Loucy (cell line): Measurements from ENCODE around the gene DXO.

ENCODE experiments used
- H2AFZ ChIP-seq: fragments of 200-600 bp; sonication (generic); 2 replicates; pipeline ENCODE4 v1.6.0; 2016; ENCODE audit warnings: antibody characterized with exemption, mild to moderate bottlenecking, low read length, moderate library complexity
- H3F3A ChIP-seq: fragments of 200-600 bp; 2 replicates; pipeline ENCODE4 v1.6.0; 2016; ENCODE audit warnings: antibody characterized with exemption, low read depth, mild to moderate bottlenecking
- H3K27me3 ChIP-seq: fragments of 200-600 bp; sonication (generic); 2 replicates; pipeline ENCODE4 v1.6.1; 2014; ENCODE audit warnings: low read length, mild to moderate bottlenecking; ENCODE audit not compliant: insufficient read depth, poor library complexity, severe bottlenecking
- H3K36me3 ChIP-seq: fragments of 200-600 bp; sonication (generic); 2 replicates; pipeline ENCODE4 v1.6.1; 2016; ENCODE audit warnings: low read length; ENCODE audit not compliant: insufficient read depth
- H3K4me1 ChIP-seq: fragments of 200-600 bp; sonication (generic); 2 replicates; pipeline ENCODE4 v1.5.1; 2014; ENCODE audit warnings: low read length, mild to moderate bottlenecking; ENCODE audit not compliant: insufficient read depth, poor library complexity, severe bottlenecking
- H3K4me2 ChIP-seq: fragments of 200-600 bp; sonication (generic); 2 replicates; pipeline ENCODE4 v1.6.0; 2014; ENCODE audit warnings: antibody characterized with exemption, low read length, low read depth, mild to moderate bottlenecking; ENCODE audit not compliant: poor library complexity, severe bottlenecking
- H3K4me3 ChIP-seq: fragments of 200-600 bp; sonication (generic); 2 replicates; pipeline ENCODE4 v1.5.1; 2014; ENCODE audit warnings: low read length, mild to moderate bottlenecking, mixed read lengths; ENCODE audit not compliant: poor library complexity, severe bottlenecking
- H3K79me2 ChIP-seq: fragments of 200-600 bp; sonication (generic); 2 replicates; pipeline ENCODE4 v1.6.1; 2014; ENCODE audit warnings: low read length; ENCODE audit not compliant: insufficient read depth
- H3K9ac ChIP-seq: fragments of 200-600 bp; sonication (generic); 2 replicates; pipeline ENCODE4 v1.6.0; 2014; ENCODE audit warnings: mild to moderate bottlenecking, low read depth, low read length, moderate library complexity; ENCODE audit not compliant: poor library complexity, severe bottlenecking
- H3K9me2 ChIP-seq: fragments of 200-600 bp; sonication (generic); replicated peaks from 2 replicates; pipeline ENCODE4 v1.6.1; 2016; ENCODE audit warnings: low read depth, low read length, mixed read lengths
- H3K9me3 ChIP-seq: fragments of 200-600 bp; sonication (generic); 2 replicates; pipeline ENCODE4 v1.6.1; 2014; ENCODE audit warnings: mild to moderate bottlenecking, antibody characterized with exemption, low read length, low read depth; ENCODE audit not compliant: insufficient read depth
- H4K20me1 ChIP-seq: fragments of 200-600 bp; sonication (generic); 2 replicates; pipeline ENCODE4 v1.6.0; 2014; ENCODE audit warnings: antibody characterized with exemption, low read length, mild to moderate bottlenecking; ENCODE audit not compliant: insufficient read depth, poor library complexity, severe bottlenecking
- EZH2phosphoT487 ChIP-seq: fragments of 200-600 bp; IDR thresholded peaks from 2 replicates; pipeline ENCODE4 v1.6.1; 2018; ENCODE audit warnings: antibody characterized with exemption, mild to moderate bottlenecking, moderate library complexity, borderline replicate concordance
- TF ChIP-seq, protein P1 (sequence below): fragments of 200-600 bp; sonication (generic); conservative IDR thresholded peaks from 2 replicates; pipeline ENCODE4 v1.5.1; 2014; ENCODE audit warnings: mild to moderate bottlenecking, antibody characterized with exemption, low read length

DXO gene

DNA sequence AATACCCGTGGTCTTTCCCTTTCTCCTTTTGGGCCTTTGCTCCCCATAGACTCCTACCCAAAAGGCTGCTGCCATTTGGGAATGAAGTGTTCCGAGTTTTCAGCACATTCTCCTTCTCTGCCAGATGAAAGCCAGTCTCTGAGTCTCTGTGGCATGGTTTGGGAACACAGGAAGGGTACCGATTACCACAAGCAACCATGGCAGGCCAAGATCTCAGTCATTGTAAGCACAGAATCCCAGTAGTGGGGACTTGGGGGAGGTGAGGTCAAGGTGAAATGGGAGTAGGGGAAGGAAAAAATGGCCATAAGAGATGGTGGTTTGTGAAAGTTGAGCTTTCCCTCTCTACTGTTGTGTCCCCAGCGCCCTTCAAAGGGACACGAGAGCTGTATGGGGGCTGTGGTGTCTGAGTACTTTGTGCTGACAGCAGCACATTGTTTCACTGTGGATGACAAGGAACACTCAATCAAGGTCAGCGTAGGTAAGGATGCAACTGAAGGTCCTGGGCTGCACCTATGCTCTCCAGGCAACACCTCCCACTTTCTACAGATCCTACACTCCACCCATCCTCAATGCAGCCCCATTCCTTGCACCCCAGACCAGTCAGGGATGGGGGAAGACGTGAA, 21.9 kb downstream of the DXO start:
- H3K27me3 ChIP-seq: no peaks in the 10 kb centered on the region
- H3K9me3 ChIP-seq: no peaks in the 10 kb centered on the region
- no peak overlapping the region for H3K9ac ChIP-seq
- H4K20me1 ChIP-seq: no peaks in the 10 kb centered on the region
- H3F3A ChIP-seq: no peaks in the 10 kb centered on the region
- H3K4me1 ChIP-seq: no peaks in the 10 kb centered on the region
- H3K4me3 ChIP-seq: no peak overlapping the region
- H2AFZ ChIP-seq: no peak overlapping the region
- no peaks in the 10 kb centered on the region for H3K9me2 ChIP-seq
- TF ChIP-seq EZH2phosphoT487: no peak
- H3K79me2 ChIP-seq: no peaks in the 10 kb centered on the region
- no peak overlapping the region for H3K4me2 ChIP-seq
- H3K36me3 ChIP-seq: peaks cover 28% of the 10 kb centered on the region; the same call in 1 of the 2 replicates

DNA sequence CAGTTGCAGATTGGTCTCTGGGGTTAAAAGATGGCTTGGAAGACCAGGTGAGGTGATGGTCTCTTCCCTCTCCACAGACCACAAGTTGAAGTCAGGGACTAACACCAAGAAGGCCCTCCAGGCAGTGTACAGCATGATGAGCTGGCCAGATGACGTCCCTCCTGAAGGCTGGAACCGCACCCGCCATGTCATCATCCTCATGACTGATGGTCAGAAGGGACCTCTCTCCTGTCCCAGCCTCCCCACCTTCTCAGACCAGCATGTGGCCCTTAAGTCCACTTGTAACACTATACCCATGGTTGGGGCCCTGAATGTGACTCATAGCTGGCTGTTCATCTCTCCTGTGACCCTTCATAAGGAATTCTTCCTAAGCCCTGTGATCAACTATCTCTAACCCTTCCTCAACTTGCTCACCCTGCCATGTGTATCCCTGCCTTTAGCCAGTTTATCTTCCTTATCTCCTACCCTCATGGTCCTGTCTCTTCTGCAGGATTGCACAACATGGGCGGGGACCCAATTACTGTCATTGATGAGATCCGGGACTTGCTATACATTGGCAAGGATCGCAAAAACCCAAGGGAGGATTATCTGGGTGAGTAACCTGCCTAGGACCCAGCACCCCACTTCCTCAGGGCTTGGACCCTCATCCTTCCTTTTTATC, 23.1 kb downstream of the DXO start:
- Histone ChIP-seq H3K4me1 (no peaks in the 10 kb centered on the region), H4K20me1 (no peaks in the 10 kb centered on the region), H3K4me2 (no peak overlapping the region), H3K9ac (no peak overlapping the region), H3K79me2 (no peaks in the 10 kb centered on the region), H3K9me2 (no peaks in the 10 kb centered on the region), H3K27me3 (no peaks in the 10 kb centered on the region), H3K4me3 (no peak overlapping the region), H3F3A (no peaks in the 10 kb centered on the region), H3K36me3 (peaks cover 19% of the 10 kb centered on the region; the same call in 1 of the 2 replicates), H3K9me3 (no peaks in the 10 kb centered on the region), H2AFZ (no peak overlapping the region)
- TF ChIP-seq, protein P1, sequence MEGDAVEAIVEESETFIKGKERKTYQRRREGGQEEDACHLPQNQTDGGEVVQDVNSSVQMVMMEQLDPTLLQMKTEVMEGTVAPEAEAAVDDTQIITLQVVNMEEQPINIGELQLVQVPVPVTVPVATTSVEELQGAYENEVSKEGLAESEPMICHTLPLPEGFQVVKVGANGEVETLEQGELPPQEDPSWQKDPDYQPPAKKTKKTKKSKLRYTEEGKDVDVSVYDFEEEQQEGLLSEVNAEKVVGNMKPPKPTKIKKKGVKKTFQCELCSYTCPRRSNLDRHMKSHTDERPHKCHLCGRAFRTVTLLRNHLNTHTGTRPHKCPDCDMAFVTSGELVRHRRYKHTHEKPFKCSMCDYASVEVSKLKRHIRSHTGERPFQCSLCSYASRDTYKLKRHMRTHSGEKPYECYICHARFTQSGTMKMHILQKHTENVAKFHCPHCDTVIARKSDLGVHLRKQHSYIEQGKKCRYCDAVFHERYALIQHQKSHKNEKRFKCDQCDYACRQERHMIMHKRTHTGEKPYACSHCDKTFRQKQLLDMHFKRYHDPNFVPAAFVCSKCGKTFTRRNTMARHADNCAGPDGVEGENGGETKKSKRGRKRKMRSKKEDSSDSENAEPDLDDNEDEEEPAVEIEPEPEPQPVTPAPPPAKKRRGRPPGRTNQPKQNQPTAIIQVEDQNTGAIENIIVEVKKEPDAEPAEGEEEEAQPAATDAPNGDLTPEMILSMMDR: no peak
- TF ChIP-seq EZH2phosphoT487: no peak

DNA sequence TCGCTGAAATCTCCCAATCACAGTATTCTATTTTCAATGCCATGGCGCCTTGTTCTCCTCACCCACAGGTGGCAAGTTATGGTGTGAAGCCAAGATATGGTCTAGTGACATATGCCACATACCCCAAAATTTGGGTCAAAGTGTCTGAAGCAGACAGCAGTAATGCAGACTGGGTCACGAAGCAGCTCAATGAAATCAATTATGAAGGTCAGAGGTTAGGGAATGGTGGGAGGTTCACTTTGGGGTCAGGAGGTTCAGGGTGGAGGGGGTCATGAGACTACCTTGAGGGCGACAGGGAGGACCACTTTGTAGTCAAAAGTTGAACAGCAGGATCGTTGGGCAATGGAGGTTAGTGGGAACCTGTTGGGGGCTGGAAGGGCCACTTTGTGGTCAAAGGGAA, 23.6 kb downstream of the DXO start:
- Histone ChIP-seq H3K9me3 (no peaks in the 10 kb centered on the region), H3K4me3 (no peak overlapping the region), H3K4me1 (no peaks in the 10 kb centered on the region), H3F3A (no peaks in the 10 kb centered on the region), H3K9me2 (no peaks in the 10 kb centered on the region), H3K27me3 (no peaks in the 10 kb centered on the region), H2AFZ (no peak overlapping the region), H3K9ac (no peak overlapping the region), H3K79me2 (no peaks in the 10 kb centered on the region), H3K4me2 (no peak overlapping the region), H3K36me3 (peaks cover 13% of the 10 kb centered on the region; the same call in 1 of the 2 replicates), H4K20me1 (no peaks in the 10 kb centered on the region)
- TF ChIP-seq EZH2phosphoT487: no peak
- TF ChIP-seq, protein P1: no peak

DNA sequence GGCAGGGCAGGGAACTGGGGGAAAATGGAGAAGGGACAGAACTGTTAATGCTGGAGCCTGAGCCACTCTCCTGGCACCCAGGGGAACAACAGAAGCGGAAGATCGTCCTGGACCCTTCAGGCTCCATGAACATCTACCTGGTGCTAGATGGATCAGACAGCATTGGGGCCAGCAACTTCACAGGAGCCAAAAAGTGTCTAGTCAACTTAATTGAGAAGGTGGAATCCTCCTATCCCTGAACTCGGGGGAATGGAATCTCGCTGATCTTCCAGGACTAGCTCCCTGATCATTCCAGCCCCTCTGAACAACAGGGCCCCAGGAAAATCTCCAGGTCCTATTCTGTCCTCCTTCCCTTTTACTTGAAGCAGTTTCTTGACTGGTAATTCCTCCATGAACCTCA, 24.1 kb downstream of the DXO start:
- Histone ChIP-seq H3K9me3 (no peaks in the 10 kb centered on the region), H3K9me2 (no peaks in the 10 kb centered on the region), H2AFZ (no peak overlapping the region), H4K20me1 (no peaks in the 10 kb centered on the region), H3K9ac (no peak overlapping the region), H3K4me2 (no peak overlapping the region), H3K27me3 (no peaks in the 10 kb centered on the region), H3K4me1 (no peaks in the 10 kb centered on the region), H3K36me3 (peaks cover 9% of the 10 kb centered on the region; the same call in 1 of the 2 replicates), H3K4me3 (no peak overlapping the region), H3F3A (no peaks in the 10 kb centered on the region), H3K79me2 (no peaks in the 10 kb centered on the region)
- TF ChIP-seq, protein P1: no peak
- TF ChIP-seq EZH2phosphoT487: no peak
